ENCODE results near the gene C6orf141. TPM values are rescaled to one million over a fixed set of nuclear protein-coding genes. Genes with fewer than 3 reads are reported as not detected.

Gene C6orf141
- total and polyA plus RNA-seq, 2 of the 13 experiments (the other 11 are each of a cell fraction or from before 2014, with no cell fraction given): 0.07 TPM; not detected in 1

DNA sequence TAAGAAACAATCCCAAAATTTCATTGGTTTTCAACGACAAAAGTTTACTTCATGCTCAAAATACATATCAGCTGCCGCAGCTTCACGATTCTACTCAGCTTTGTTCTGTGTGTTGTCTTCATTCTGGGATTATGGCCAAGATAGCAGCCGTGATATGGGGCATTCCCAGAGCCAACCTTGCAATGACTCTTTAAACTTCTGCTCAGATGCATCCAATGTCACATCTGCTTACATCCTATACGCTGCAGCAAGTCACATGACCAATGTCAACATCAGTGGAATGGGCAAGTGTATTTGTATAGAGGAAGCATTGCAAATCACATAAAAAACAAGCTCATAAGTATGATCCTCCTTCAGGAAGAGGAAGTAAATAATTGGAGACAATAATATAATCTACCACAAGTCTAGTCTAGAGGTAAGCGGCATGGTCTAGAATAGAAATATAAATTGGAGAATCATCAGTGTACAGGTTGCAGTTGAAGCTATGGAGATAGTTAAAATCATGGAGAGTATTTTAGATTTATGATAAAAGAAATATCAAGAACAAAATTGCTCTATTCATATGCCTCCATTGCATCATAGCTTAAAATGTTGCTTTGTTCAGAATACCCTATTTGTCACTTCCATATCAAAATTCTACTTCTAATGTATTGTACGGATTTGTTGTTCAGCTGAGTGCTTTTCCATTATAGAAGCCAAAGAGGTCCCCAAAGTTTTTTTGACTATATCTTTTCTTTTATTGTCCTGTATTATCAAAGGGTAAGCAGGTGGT lies 7.2 kb upstream of the C6orf141 start:
- Histone ChIP-seq H3K36me3 (replicated peaks in 1 of 2; ENCODE audit: control insufficient read depth in 1 of 2, insufficient read depth in 2 of 2, low read length in 2 of 2) (no peaks in the 10 kb centered on the region), H3K4me2 (ENCODE audit: low read depth, low read length) (no peak overlapping the region), H4K20me1 (ENCODE audit: insufficient read depth, low read length) (no peaks in the 10 kb centered on the region), H3K4me1 (ENCODE audit: insufficient read depth, low read length) (peaks cover 7% of the 10 kb centered on the region), H3K27me3 (ENCODE audit: control insufficient read depth in 1 of 2, insufficient read depth in 2 of 2, low read length in 2 of 2) (no peaks in the 10 kb centered on the region), H3K79me2 (ENCODE audit: insufficient read depth, low read length) (no peaks in the 10 kb centered on the region), H3K4me3 (replicated peaks in 1 of 3; ENCODE audit: insufficient read depth in 1 of 3, low read depth in 2 of 3, low read length in 3 of 3) (no peak overlapping the region), H3K9me3 (ENCODE audit: low read length) (no peaks in the 10 kb centered on the region), H2AFZ (ENCODE audit: low read length) (peak overlapping the region; percentile 23), H3K9ac (ENCODE audit: insufficient read depth, low read depth, low read length) (no peak overlapping the region), H3K27ac (ENCODE audit: extremely low read length, insufficient read depth, low read length) (no peak overlapping the region)
- ChIA-PET POLR2A (no interaction called here), CTCF (ENCODE audit: low intra/inter-chr PET ratio, low total read pairs) (no interaction called here)
- no peak for DNase-seq (ENCODE audit: low spot score)
- intact Hi-C loops (cut with micrococcal nuclease; ENCODE audit: unreplicated experiment): no loop called here
- in situ Hi-C loops (cut with HindIII; ENCODE audit: extremely low pct_ligation_motif_present, low pct_unique_long_range_greater_than_20kb): no loop called here
- FAIRE-seq: no peak
- BruUV-seq (replicated peaks): no TSS peak
- no peak for TF ChIP-seq ZUFSP (CRISPR knock-in tag; IDR thresholded peaks at IDR 0.05; ENCODE audit: borderline replicate concordance)
- no peak for TF ChIP-seq ZMYM3 (CRISPR knock-in tag; IDR thresholded peaks at IDR 0.05)
- TF ChIP-seq ZBTB1 (CRISPR knock-in tag; IDR thresholded peaks at IDR 0.05; ENCODE audit: borderline replicate concordance): no peak
- TF ChIP-seq ZNF274 (CRISPR knock-in tag; IDR thresholded peaks at IDR 0.05): no peak
- TF ChIP-seq ZNF557 (CRISPR knock-in tag; IDR thresholded peaks at IDR 0.05): no peak
- no peak for TF ChIP-seq ARNT (IDR thresholded peaks at IDR 0.05)
- no peak for TF ChIP-seq MIER2 (CRISPR knock-in tag; IDR thresholded peaks at IDR 0.05)
- TF ChIP-seq CEBPB (IDR thresholded peaks at IDR 0.05; ENCODE audit: borderline replicate concordance, low read depth, low read length): peak; percentile 50; the same call in 1 of the 2 replicates
- no peak for TF ChIP-seq XRCC5 (optimal IDR thresholded peaks at IDR 0.05; ENCODE audit: low read length)
- TF ChIP-seq, protein P1, sequence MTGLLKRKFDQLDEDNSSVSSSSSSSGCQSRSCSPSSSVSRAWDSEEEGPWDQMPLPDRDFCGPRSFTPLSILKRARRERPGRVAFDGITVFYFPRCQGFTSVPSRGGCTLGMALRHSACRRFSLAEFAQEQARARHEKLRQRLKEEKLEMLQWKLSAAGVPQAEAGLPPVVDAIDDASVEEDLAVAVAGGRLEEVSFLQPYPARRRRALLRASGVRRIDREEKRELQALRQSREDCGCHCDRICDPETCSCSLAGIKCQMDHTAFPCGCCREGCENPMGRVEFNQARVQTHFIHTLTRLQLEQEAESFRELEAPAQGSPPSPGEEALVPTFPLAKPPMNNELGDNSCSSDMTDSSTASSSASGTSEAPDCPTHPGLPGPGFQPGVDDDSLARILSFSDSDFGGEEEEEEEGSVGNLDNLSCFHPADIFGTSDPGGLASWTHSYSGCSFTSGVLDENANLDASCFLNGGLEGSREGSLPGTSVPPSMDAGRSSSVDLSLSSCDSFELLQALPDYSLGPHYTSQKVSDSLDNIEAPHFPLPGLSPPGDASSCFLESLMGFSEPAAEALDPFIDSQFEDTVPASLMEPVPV (CRISPR knock-in tag; IDR thresholded peaks at IDR 0.05): no peak
- no peak for TF ChIP-seq FOXA1 (IDR thresholded peaks at IDR 0.05)
- peak; percentile 24; the same call in 1 of the 2 replicates for TF ChIP-seq FOXA1 (CRISPR knock-in tag; IDR thresholded peaks at IDR 0.05)
- TF ChIP-seq, protein P2, sequence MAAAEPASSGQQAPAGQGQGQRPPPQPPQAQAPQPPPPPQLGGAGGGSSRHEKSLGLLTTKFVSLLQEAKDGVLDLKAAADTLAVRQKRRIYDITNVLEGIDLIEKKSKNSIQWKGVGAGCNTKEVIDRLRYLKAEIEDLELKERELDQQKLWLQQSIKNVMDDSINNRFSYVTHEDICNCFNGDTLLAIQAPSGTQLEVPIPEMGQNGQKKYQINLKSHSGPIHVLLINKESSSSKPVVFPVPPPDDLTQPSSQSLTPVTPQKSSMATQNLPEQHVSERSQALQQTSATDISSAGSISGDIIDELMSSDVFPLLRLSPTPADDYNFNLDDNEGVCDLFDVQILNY (CRISPR knock-in tag; conservative IDR thresholded peaks at IDR 0.05): no peak
- no peak for TF ChIP-seq ZFX (CRISPR knock-in tag; IDR thresholded peaks at IDR 0.05; ENCODE audit: low read depth)
- no peak for TF ChIP-seq SAFB2 (CRISPR knock-in tag; IDR thresholded peaks at IDR 0.05; ENCODE audit: borderline replicate concordance, low read depth)
- 65% methylated on average over 7 of the region's 7 CpGs for WGBS (ENCODE audit: low lambda C conversion rate)
- ATAC-seq: no peak

Measured in HepG2 (cell line).